Smooth muscle cell (in vitro differentiated cells): Measurements from ENCODE around the gene BRICD5. TPM values are rescaled to one million over a fixed set of nuclear protein-coding genes. Genes with fewer than 3 reads are reported as not detected.

Experiments
- DNase-seq: peaks from one replicate; lab custom pipeline; 2025; ENCODE audit not compliant: unreplicated experiment; lab: John Stamatoyannopoulos, UW
- H2AFZ ChIP-seq: fragments of 200-600 bp; sonication (generic); 2 replicates; pipeline ENCODE4 v1.6.0; 2016; ENCODE audit warnings: antibody characterized with exemption, low read depth, mild to moderate bottlenecking
- H3F3A ChIP-seq: fragments of 200-600 bp; sonication (generic); 2 replicates; pipeline ENCODE4 v1.6.0; 2017; ENCODE audit warnings: antibody characterized with exemption, low read depth
- H3K27ac ChIP-seq: fragments of 200-600 bp; sonication (generic); 2 replicates; pipeline ENCODE4 v1.5.1; 2016; ENCODE audit warnings: low read depth, mild to moderate bottlenecking
- H3K27me3 ChIP-seq: fragments of 200-600 bp; sonication (generic); 2 replicates; pipeline ENCODE4 v1.6.1; 2016; ENCODE audit warnings: low read depth, mild to moderate bottlenecking
- H3K36me3 ChIP-seq: fragments of 200-600 bp; sonication (generic); 2 replicates; pipeline ENCODE4 v1.5.1; 2016; ENCODE audit warnings: low read depth
- H3K4me1 ChIP-seq: fragments of 200-600 bp; sonication (generic); 2 replicates; pipeline ENCODE4 v1.5.1; 2016; ENCODE audit warnings: low read depth
- H3K4me2 ChIP-seq: fragments of 200-600 bp; sonication (generic); 2 replicates; pipeline ENCODE4 v1.6.0; 2016; ENCODE audit warnings: mild to moderate bottlenecking
- H3K4me3 ChIP-seq: fragments of 200-600 bp; sonication (generic); 2 replicates; pipeline ENCODE4 v1.5.1; 2016; ENCODE audit warnings: mild to moderate bottlenecking
- H3K79me2 ChIP-seq: fragments of 200-600 bp; sonication (generic); 2 replicates; pipeline ENCODE4 v1.6.0; 2016; ENCODE audit warnings: low read depth, mild to moderate bottlenecking
- H3K9ac ChIP-seq: fragments of 200-600 bp; sonication (generic); 2 replicates; pipeline ENCODE4 v1.6.0; 2016; ENCODE audit warnings: low read depth
- H3K9me3 ChIP-seq: fragments of 200-600 bp; sonication (generic); replicated peaks from 2 replicates; pipeline ENCODE4 v1.5.1; 2016; ENCODE audit warnings: low read depth
- H4K20me1 ChIP-seq: fragments of 200-600 bp; sonication (generic); 2 replicates; pipeline ENCODE4 v1.6.0; 2016; ENCODE audit warnings: low read depth
- CTCF ChIP-seq: fragments of 200-600 bp; sonication (generic); IDR thresholded peaks from 2 replicates; pipeline ENCODE4 v1.5.1; 2017; ENCODE audit warnings: borderline replicate concordance, mild to moderate bottlenecking, antibody characterized with exemption; ENCODE audit not compliant: insufficient read depth, poor library complexity, severe bottlenecking
- WGBS: methylation state at CpG from one replicate; pipeline ENCODE4 v1.1.7; 2016; ENCODE audit warnings: low lambda C conversion rate; 5-methylcytosine and 5-hydroxymethylcytosine counted together
- polyA plus RNA-seq: library from polyadenylated mRNA; unstranded; fragments of >200 nt; fragmentation: Nextera tagmentation; extraction: Ambion mirVana; gene quantifications from 2 replicates; pipeline ENCODE4 v1.2.1, GENCODE V29; 2016
- total RNA-seq: library from RNA; depleted of rRNA; stranded (reverse); fragments of >200 nt; gene quantifications from 2 replicates; pipeline ENCODE4 v1.2.3, GENCODE V29; 2014

BRICD5 gene
- total and polyA plus RNA-seq, 2 experiments from 2014 or later: 2.0 to 4.7 TPM

GRCh38 chr16:2180962-2181923, 29.4 kb downstream of the BRICD5 start:
- WGBS: 95% methylated on average over 33 of the region's 46 CpGs
- H3K4me2 ChIP-seq: no peak overlapping the region
- no peaks in the 10 kb centered on the region for H3K4me1 ChIP-seq
- TF ChIP-seq CTCF: no peak
- H2AFZ ChIP-seq: no peak overlapping the region
- H3K9ac ChIP-seq: no peak overlapping the region
- no peak overlapping the region for H3K4me3 ChIP-seq
- H3K9me3 ChIP-seq: no peaks in the 10 kb centered on the region
- H3F3A ChIP-seq: no peaks in the 10 kb centered on the region
- DNase-seq: no peak
- H3K36me3 ChIP-seq: no peaks in the 10 kb centered on the region
- no peak overlapping the region for H3K27ac ChIP-seq
- no peaks in the 10 kb centered on the region for H3K79me2 ChIP-seq
- H4K20me1 ChIP-seq: no peaks in the 10 kb centered on the region
- no peaks in the 10 kb centered on the region for H3K27me3 ChIP-seq

- H3K4me3 ChIP-seq: no peak overlapping the region
- no peaks in the 10 kb centered on the region for H3K36me3 ChIP-seq
- 94% methylated on average over 18 of the region's 43 CpGs for WGBS
Observed at GRCh38 chr16:2180461-2180860, 30.2 kb downstream of the BRICD5 start.

GRCh38 chr16:2179576-2179975, 31.1 kb downstream of the BRICD5 start:
- H3K9me3 ChIP-seq: no peaks in the 10 kb centered on the region
- WGBS: over 99% methylated on average over 25 of the region's 31 CpGs
- H4K20me1 ChIP-seq: no peaks in the 10 kb centered on the region
- H3K36me3 ChIP-seq: no peaks in the 10 kb centered on the region
- no peak overlapping the region for H3K27ac ChIP-seq
- H3K4me2 ChIP-seq: no peak overlapping the region
- no peak overlapping the region for H2AFZ ChIP-seq
- H3K4me1 ChIP-seq: no peaks in the 10 kb centered on the region
- no peak overlapping the region for H3K4me3 ChIP-seq
- H3K79me2 ChIP-seq: no peaks in the 10 kb centered on the region
- no peaks in the 10 kb centered on the region for H3K27me3 ChIP-seq
- no peaks in the 10 kb centered on the region for H3F3A ChIP-seq
- TF ChIP-seq CTCF: no peak
- DNase-seq: no peak
- H3K9ac ChIP-seq: no peak overlapping the region

More at GRCh38 chr16:2180461-2180860, 30.2 kb downstream of the BRICD5 start:
- Histone ChIP-seq H3K79me2 (no peaks in the 10 kb centered on the region), H3K4me1 (no peaks in the 10 kb centered on the region), H3K27me3 (no peaks in the 10 kb centered on the region), H2AFZ (no peak overlapping the region), H4K20me1 (no peaks in the 10 kb centered on the region), H3K27ac (no peak overlapping the region), H3K9ac (no peak overlapping the region), H3K4me2 (no peak overlapping the region), H3K9me3 (no peaks in the 10 kb centered on the region), H3F3A (no peaks in the 10 kb centered on the region)
- no peak for DNase-seq
- TF ChIP-seq CTCF: no peak
